Keratinocyte (primary cell): ENCODE measurements around the gene C1orf87. TPM values are rescaled to one million over a fixed set of nuclear protein-coding genes. Genes with fewer than 3 reads are reported as not detected.

Source experiments
- DNase-seq: peaks from one replicate; pipeline ENCODE4 v3.0.0-alpha.2; 2011; ENCODE audit warnings: low read depth, missing footprints, low spot score
- FAIRE-seq: peaks from 2 replicates; lab custom pipeline; 2011; peaks lifted over from hg19 to GRCh38; lab: Jason Lieb, UNC
- H2AFZ ChIP-seq: 2 replicates; pipeline ENCODE4 v1.6.0; 2012; ENCODE audit warnings: low read length, control low read depth, inconsistent platforms; ENCODE audit not compliant: control insufficient read depth
- H3K27ac ChIP-seq: 2 replicates; pipeline ENCODE4 v1.5.1; 2011; ENCODE audit warnings: low read length; ENCODE audit not compliant: control insufficient read depth, insufficient read depth
- H3K27me3 ChIP-seq: 3 replicates; pipeline ENCODE4 v1.6.0; 2011; ENCODE audit warnings: low read length; ENCODE audit not compliant: control insufficient read depth, insufficient read depth; ENCODE audit errors: extremely low read depth
- H3K36me3 ChIP-seq, 2 experiments: 2 replicates in 1 of 2; 3 replicates in 1 of 2; pipeline ENCODE4 v1.5.1; 2011; ENCODE audit warnings: low read length in 2 of 2, mild to moderate bottlenecking in 1 of 2; ENCODE audit not compliant: control insufficient read depth in 2 of 2, insufficient read depth in 2 of 2; ENCODE audit errors: extremely low read depth in 1 of 2
- H3K4me1 ChIP-seq: 3 replicates; pipeline ENCODE4 v1.5.1; 2011; ENCODE audit warnings: low read length; ENCODE audit not compliant: control insufficient read depth, insufficient read depth; ENCODE audit errors: extremely low read depth
- H3K4me2 ChIP-seq: 3 replicates; pipeline ENCODE4 v1.6.0; 2011; ENCODE audit warnings: low read depth, low read length; ENCODE audit not compliant: control insufficient read depth, insufficient read depth; ENCODE audit errors: extremely low read depth
- H3K4me3 ChIP-seq, 3 experiments: fragments of 200-600 bp in 1 of 3; sonication (generic) in 1 of 3; 2 replicates in 2 of 3; 3 replicates in 1 of 3; pipeline ENCODE4 v1.5.1; 2011 to 2016; ENCODE audit warnings: low read length in 3 of 3, mild to moderate bottlenecking in 3 of 3, control low read depth in 2 of 3, inconsistent platforms in 1 of 3, low read depth in 1 of 3, mixed read lengths in 1 of 3, mixed run types in 1 of 3, moderate library complexity in 1 of 3; ENCODE audit not compliant: control insufficient read depth in 2 of 3, insufficient read depth in 2 of 3; ENCODE audit errors: extremely low read depth in 1 of 3
- H3K79me2 ChIP-seq: 2 replicates; pipeline ENCODE4 v1.6.0; 2012; ENCODE audit warnings: low read length; ENCODE audit not compliant: control insufficient read depth, insufficient read depth
- H3K9ac ChIP-seq: 3 replicates; pipeline ENCODE4 v1.6.0; 2011; ENCODE audit warnings: low read length; ENCODE audit not compliant: control insufficient read depth, insufficient read depth; ENCODE audit errors: extremely low read depth
- H3K9me1 ChIP-seq: 3 replicates; pipeline ENCODE4 v1.6.0; 2011; ENCODE audit warnings: low read length; ENCODE audit not compliant: control insufficient read depth, insufficient read depth; ENCODE audit errors: extremely low read depth
- H3K9me3 ChIP-seq: 2 replicates; pipeline ENCODE4 v1.5.1; 2012; ENCODE audit warnings: low read depth, low read length; ENCODE audit not compliant: control insufficient read depth
- H4K20me1 ChIP-seq: 3 replicates; pipeline ENCODE4 v1.6.0; 2011; ENCODE audit warnings: low read length; ENCODE audit not compliant: control insufficient read depth, insufficient read depth; ENCODE audit errors: extremely low read depth
- CTCF ChIP-seq, 3 experiments: IDR thresholded peaks in 1 of 3; conservative IDR thresholded peaks in 1 of 3; optimal IDR thresholded peaks in 1 of 3; 2 replicates in 2 of 3; 3 replicates in 1 of 3; pipeline versions ENCODE3 to v1.5.1; 2011; ENCODE audit warnings: low read length in 3 of 3, mild to moderate bottlenecking in 3 of 3, moderate library complexity in 2 of 3, control low read depth in 1 of 3, inconsistent platforms in 1 of 3; ENCODE audit not compliant: insufficient read depth in 2 of 3; ENCODE audit errors: extremely low read depth in 1 of 3
- EZH2 ChIP-seq: IDR thresholded peaks from one replicate; pipeline ENCODE4 v1.6.1; 2012; ENCODE audit warnings: inconsistent platforms, mild to moderate bottlenecking, low read length, moderate library complexity
- dilution Hi-C: fragments of 300-500 bp; cut with MboI; formaldehyde crosslinking; loops from one replicate; pipeline ENCODE4 v1.7.0; 2020; ENCODE audit warnings: low sequenced_read_pairs; ENCODE audit not compliant: extremely low pct_ligation_motif_present
- polyA plus RNA-seq, 5 experiments: library from polyadenylated mRNA; depleted of rRNA in 3 of 5; stranded (reverse) in 3 of 5; stranded (forward) in 1 of 5; unstranded in 1 of 5; fragments of >200 nt; gene quantifications; 1 replicate in 1 of 5; 2 replicates in 3 of 5; 3 replicates in 1 of 5; pipeline versions ENCODE4 v1.2.1 to v1.2.3, GENCODE V29; 2011 to 2012; ENCODE audit warnings: missing spikeins in 2 of 5, low read depth in 1 of 5, low replicate concordance in 1 of 5

C1orf87 gene
- polyA plus RNA-seq, 1 donor (not counting 4 experiments of a cell fraction or from before 2014, with no cell fraction given) = not detected

- H3K27me3 ChIP-seq = no peaks in the 10 kb centered on the region
- H2AFZ ChIP-seq = no peak overlapping the region
- no peak overlapping the region for H3K4me2 ChIP-seq
- no peak overlapping the region for H3K27ac ChIP-seq
- H3K79me2 ChIP-seq = no peaks in the 10 kb centered on the region
- no peak for DNase-seq
- no peaks in the 10 kb centered on the region for H3K9me1 ChIP-seq
- H3K9ac ChIP-seq = no peak overlapping the region
- H4K20me1 ChIP-seq = no peaks in the 10 kb centered on the region
- no peaks in the 10 kb centered on the region for H3K4me1 ChIP-seq
- no peak overlapping the region for H3K4me3 ChIP-seq
- dilution Hi-C loops = no loop called here
- TF ChIP-seq CTCF (optimal IDR thresholded peaks at IDR 0.05 in 1 of 3, IDR thresholded peaks at IDR 0.05 in 1 of 3, conservative IDR thresholded peaks at IDR 0.05 in 1 of 3; ENCODE audit: extremely low read depth in 1 of 3, insufficient read depth in 2 of 3, low read length in 3 of 3) (no peak), EZH2 (no peak)
- H3K9me3 ChIP-seq = no peaks in the 10 kb centered on the region
- no peaks in the 10 kb centered on the region for H3K36me3 ChIP-seq
- no peak for FAIRE-seq
Observed at GRCh38 chr1:60101516-60101915, 27.9 kb upstream of the C1orf87 start.

- Histone ChIP-seq H3K4me2 (no peak overlapping the region), H3K79me2 (no peaks in the 10 kb centered on the region), H3K27ac (no peak overlapping the region), H3K4me3 (no peak overlapping the region), H3K9ac (no peak overlapping the region), H3K4me1 (no peaks in the 10 kb centered on the region), H3K36me3 (no peaks in the 10 kb centered on the region), H3K9me1 (no peaks in the 10 kb centered on the region), H4K20me1 (no peaks in the 10 kb centered on the region), H3K27me3 (no peaks in the 10 kb centered on the region), H2AFZ (no peak overlapping the region), H3K9me3 (no peaks in the 10 kb centered on the region)
- dilution Hi-C loops = no loop called here
- DNase-seq (no peak), FAIRE-seq (no peak)
- TF ChIP-seq CTCF (optimal IDR thresholded peaks at IDR 0.05 in 1 of 3, IDR thresholded peaks at IDR 0.05 in 1 of 3, conservative IDR thresholded peaks at IDR 0.05 in 1 of 3; ENCODE audit: extremely low read depth in 1 of 3, insufficient read depth in 2 of 3, low read length in 3 of 3) (no peak), EZH2 (no peak)
Observed at GRCh38 chr1:60091195-60091715, 17.7 kb upstream of the C1orf87 start.
